ENCODE data around the gene PLA2G4E.

GRCh38 chr15:42036112-42036905 is 15.5 kb upstream of the PLA2G4E start:
- TF ChIP-seq RNF219 (CRISPR knock-in tag; IDR thresholded peaks at IDR 0.05): no peak
- no peak for TF ChIP-seq ZNF274 (IDR thresholded peaks at IDR 0.05; ENCODE audit: borderline replicate concordance, low read depth, low read length)
- TF ChIP-seq PTTG1 (tag; IDR thresholded peaks at IDR 0.05; ENCODE audit: low read depth): no peak
- no peak for TF ChIP-seq CTCF (IDR thresholded peaks at IDR 0.05 in 2 of 3, conservative IDR thresholded peaks at IDR 0.05 in 1 of 3; ENCODE audit: insufficient read depth in 2 of 3, low read depth in 1 of 3, low read length in 3 of 3)
- no peak for TF ChIP-seq CHCHD3 (CRISPR knock-in tag; IDR thresholded peaks at IDR 0.05)
- TF ChIP-seq ADNP (tag; IDR thresholded peaks at IDR 0.05): no peak
- no peak for TF ChIP-seq GABPB2 (CRISPR knock-in tag; conservative IDR thresholded peaks at IDR 0.05)
- TF ChIP-seq TEAD1 (CRISPR knock-in tag; IDR thresholded peaks at IDR 0.05): no peak
- TF ChIP-seq PTRF (tag; IDR thresholded peaks at IDR 0.05): no peak
- no peak for TF ChIP-seq HDAC2 (IDR thresholded peaks at IDR 0.05)
- no peak for TF ChIP-seq ZNF121 (CRISPR knock-in tag; conservative IDR thresholded peaks at IDR 0.05)
- no peak for TF ChIP-seq ZNF311 (CRISPR knock-in tag; IDR thresholded peaks at IDR 0.05)
- no peak for TF ChIP-seq ZFX (CRISPR knock-in tag; IDR thresholded peaks at IDR 0.05)
- no peak for TF ChIP-seq NRF1 (conservative IDR thresholded peaks at IDR 0.05 in 1 of 2, IDR thresholded peaks at IDR 0.05 in 1 of 2)
